Ishikawa (cell line): Measurements from ENCODE around the gene CARMIL1.

Source experiments
- CEBPB ChIP-seq: IDR thresholded peaks from 2 replicates; pipeline ENCODE4 v1.6.1; 2012
- CREB1 ChIP-seq: IDR thresholded peaks from 2 replicates; pipeline ENCODE4 v1.6.1; 2012; ENCODE audit warnings: low read depth
- EGR1 ChIP-seq: IDR thresholded peaks from 2 replicates; pipeline ENCODE4 v1.6.1; 2012
- EP300 ChIP-seq: IDR thresholded peaks from 2 replicates; pipeline ENCODE4 v1.6.1; 2012; ENCODE audit warnings: borderline replicate concordance
- FOXM1 ChIP-seq: IDR thresholded peaks from 2 replicates; pipeline ENCODE4 v1.6.1; 2012; ENCODE audit warnings: low read depth, borderline replicate concordance
- NFIC ChIP-seq: IDR thresholded peaks from 2 replicates; pipeline ENCODE4 v1.6.1; 2012
- RAD21 ChIP-seq: IDR thresholded peaks from 2 replicates; pipeline ENCODE4 v1.6.1; 2012; ENCODE audit warnings: low read depth
- REST ChIP-seq: IDR thresholded peaks from 2 replicates; pipeline ENCODE4 v1.6.1; 2012; ENCODE audit warnings: low read depth, mild to moderate bottlenecking
- TAF1 ChIP-seq: IDR thresholded peaks from 2 replicates; pipeline ENCODE4 v1.6.1; 2012; ENCODE audit warnings: low read depth, mild to moderate bottlenecking
- TCF12 ChIP-seq: IDR thresholded peaks from 2 replicates; pipeline ENCODE4 v1.6.1; 2012; ENCODE audit warnings: low read depth
- TEAD4 ChIP-seq: IDR thresholded peaks from 2 replicates; pipeline ENCODE4 v1.6.1; 2012
- YY1 ChIP-seq: IDR thresholded peaks from 2 replicates; pipeline ENCODE4 v1.6.1; 2012; ENCODE audit warnings: low read depth
- ZBTB7A ChIP-seq: IDR thresholded peaks from 2 replicates; pipeline ENCODE4 v1.6.1; 2012; ENCODE audit warnings: low read depth
- TF ChIP-seq, protein P1 (sequence below): IDR thresholded peaks from 2 replicates; pipeline ENCODE4 v1.6.1; 2012
- TF ChIP-seq, protein P2 (sequence below): IDR thresholded peaks from 2 replicates; pipeline ENCODE4 v1.6.1; 2012

CARMIL1 gene

DNA sequence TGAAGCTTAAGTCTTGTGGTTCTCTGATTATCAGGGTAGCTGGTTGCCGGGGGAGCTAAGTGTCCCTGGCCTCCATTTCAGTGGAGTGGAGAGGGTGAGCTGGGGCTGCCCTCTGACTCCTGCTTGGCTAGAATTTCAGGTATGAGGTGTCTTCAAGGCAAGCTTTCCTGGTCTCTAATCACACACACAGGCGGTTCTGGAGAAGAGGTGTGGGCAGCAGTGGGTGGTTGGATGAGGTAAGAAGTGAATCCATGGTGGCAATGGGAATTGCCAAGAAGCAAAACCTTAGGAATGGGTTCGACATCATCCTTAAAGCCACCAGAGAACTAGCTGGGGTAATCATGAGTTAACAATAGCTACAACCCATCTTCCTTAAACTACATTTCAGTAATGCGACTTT is 157.6 kb downstream of the CARMIL1 start:
- TF ChIP-seq REST (no peak), FOXM1 (no peak), CEBPB (no peak), TEAD4 (no peak), CREB1 (no peak), TAF1 (no peak), RAD21 (no peak), ZBTB7A (no peak), NFIC (no peak), EP300 (no peak), YY1 (no peak), EGR1 (no peak), TCF12 (no peak)
- TF ChIP-seq, protein P1, sequence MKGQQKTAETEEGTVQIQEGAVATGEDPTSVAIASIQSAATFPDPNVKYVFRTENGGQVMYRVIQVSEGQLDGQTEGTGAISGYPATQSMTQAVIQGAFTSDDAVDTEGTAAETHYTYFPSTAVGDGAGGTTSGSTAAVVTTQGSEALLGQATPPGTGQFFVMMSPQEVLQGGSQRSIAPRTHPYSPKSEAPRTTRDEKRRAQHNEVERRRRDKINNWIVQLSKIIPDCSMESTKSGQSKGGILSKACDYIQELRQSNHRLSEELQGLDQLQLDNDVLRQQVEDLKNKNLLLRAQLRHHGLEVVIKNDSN, result no peak
- TF ChIP-seq, protein P2, sequence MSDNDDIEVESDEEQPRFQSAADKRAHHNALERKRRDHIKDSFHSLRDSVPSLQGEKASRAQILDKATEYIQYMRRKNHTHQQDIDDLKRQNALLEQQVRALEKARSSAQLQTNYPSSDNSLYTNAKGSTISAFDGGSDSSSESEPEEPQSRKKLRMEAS, result no peak

DNA sequence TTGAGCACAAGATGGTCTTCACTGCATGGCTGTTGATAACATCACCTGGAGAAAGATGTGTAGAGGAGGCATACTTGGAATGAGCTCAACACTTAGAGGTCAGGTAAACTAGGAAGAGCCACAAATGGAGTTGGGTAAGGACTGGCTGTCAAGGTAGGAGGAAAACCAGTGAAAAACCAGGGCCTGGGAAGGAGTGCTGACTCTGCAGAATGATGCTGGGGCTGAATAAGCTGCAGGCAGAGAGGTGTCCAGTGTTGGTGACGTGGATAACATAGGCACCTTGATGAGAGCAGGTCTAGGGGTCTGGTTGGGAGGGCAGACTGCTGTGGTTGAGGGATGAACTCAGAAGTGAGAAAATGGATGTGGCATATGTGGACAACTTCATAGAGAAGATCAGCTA is 160.2 kb downstream of the CARMIL1 start:
- TF ChIP-seq EGR1 (no peak), REST (no peak), CREB1 (no peak), TAF1 (no peak), ZBTB7A (no peak), TCF12 (no peak), RAD21 (no peak), CEBPB (no peak), TEAD4 (no peak)
- TF ChIP-seq, protein P2, result no peak
- TF ChIP-seq, protein P1, result no peak

GRCh38 chr6:25441663-25442270 is 162.6 kb downstream of the CARMIL1 start:
- no peak for TF ChIP-seq EP300
- no peak for TF ChIP-seq TCF12
- no peak for TF ChIP-seq CREB1
- TF ChIP-seq NFIC, result no peak
- no peak for TF ChIP-seq CEBPB
- no peak for TF ChIP-seq REST
- TF ChIP-seq FOXM1, result no peak
- no peak for TF ChIP-seq TAF1
- TF ChIP-seq RAD21, result no peak

GRCh38 chr6:25442898-25443297 is 163.7 kb downstream of the CARMIL1 start:
- TF ChIP-seq RAD21, result no peak
- no peak for TF ChIP-seq ZBTB7A

GRCh38 chr6:25446830-25447569 is 167.8 kb downstream of the CARMIL1 start:
- TF ChIP-seq YY1, result no peak
- TF ChIP-seq, protein P2, result no peak
- no peak for TF ChIP-seq TEAD4
- TF ChIP-seq TCF12, result no peak
- TF ChIP-seq, protein P1, result no peak
- TF ChIP-seq REST, result no peak
- TF ChIP-seq EP300, result no peak
- no peak for TF ChIP-seq ZBTB7A
- TF ChIP-seq CREB1, result no peak
- TF ChIP-seq CEBPB, result no peak
- TF ChIP-seq NFIC, result no peak
- TF ChIP-seq RAD21, result no peak
- no peak for TF ChIP-seq EGR1
- TF ChIP-seq TAF1, result no peak
- no peak for TF ChIP-seq FOXM1
